Osteocyte (in vitro differentiated cells): ENCODE data around the gene C10orf90. TPM values are rescaled to one million over a fixed set of nuclear protein-coding genes. Genes with fewer than 3 reads are reported as not detected.
A peak's percentile ranks its signal among the peaks of the same experiment; 100 is the strongest.

Experiments
- DNase-seq: peaks from one replicate; pipeline ENCODE4 v3.0.0; 2021; ENCODE audit warnings: mixed read lengths; ENCODE audit not compliant: unreplicated experiment; ENCODE audit errors: extremely low spot score
- H3K27ac Mint-ChIP-seq: one replicate; pipeline ENCODE4 v1.8.0; 2021; ENCODE audit warnings: mild to moderate bottlenecking, mixed read lengths; ENCODE audit not compliant: unreplicated experiment
- H3K27me3 Mint-ChIP-seq: one replicate; pipeline ENCODE4 v1.8.0; 2021; ENCODE audit warnings: mixed read lengths; ENCODE audit not compliant: unreplicated experiment
- H3K36me3 Mint-ChIP-seq: one replicate; pipeline ENCODE4 v1.8.0; 2021; ENCODE audit warnings: mixed read lengths; ENCODE audit not compliant: unreplicated experiment
- H3K4me1 Mint-ChIP-seq: one replicate; pipeline ENCODE4 v1.8.0; 2021; ENCODE audit warnings: mixed read lengths; ENCODE audit not compliant: unreplicated experiment
- H3K4me3 Mint-ChIP-seq: one replicate; pipeline ENCODE4 v1.8.0; 2021; ENCODE audit warnings: mild to moderate bottlenecking, moderate library complexity, mixed read lengths; ENCODE audit not compliant: unreplicated experiment
- H3K9me3 Mint-ChIP-seq: one replicate; pipeline ENCODE4 v1.8.0; 2021; ENCODE audit warnings: mixed read lengths; ENCODE audit not compliant: unreplicated experiment
- CTCF ChIP-seq: fragments of 200-600 bp; sonication (generic); IDR thresholded peaks from 2 replicates; pipeline ENCODE4 v1.5.0; 2021; ENCODE audit warnings: antibody characterized with exemption, mild to moderate bottlenecking, moderate library complexity
- total RNA-seq: library from RNA; stranded (reverse); gene quantifications from 2 replicates; pipeline ENCODE4 v1.2.1, GENCODE V29; 2021

C10orf90 gene
- total RNA-seq, 1 donor from 2014 or later = not detected

GRCh38 chr10:126675656-126676438, 5.4 kb upstream of the C10orf90 start:
- Mint-ChIP-seq H3K27ac (no peak overlapping the region), H3K4me1 (no peaks in the 10 kb centered on the region), H3K27me3 (peaks cover 2% of the 10 kb centered on the region), H3K9me3 (peaks cover 8% of the 10 kb centered on the region), H3K4me3 (no peak overlapping the region), H3K36me3 (no peaks in the 10 kb centered on the region)
- no peak for DNase-seq
- TF ChIP-seq CTCF = no peak

- TF ChIP-seq CTCF = no peak
- Mint-ChIP-seq H3K27ac (no peak overlapping the region), H3K36me3 (no peaks in the 10 kb centered on the region), H3K27me3 (peaks cover 4% of the 10 kb centered on the region), H3K4me1 (no peaks in the 10 kb centered on the region), H3K9me3 (peaks cover 8% of the 10 kb centered on the region), H3K4me3 (no peak overlapping the region)
- no peak for DNase-seq
These were observed 4.4 kb upstream of the C10orf90 start for GRCh38 chr10:126674741-126675515.

GRCh38 chr10:126673565-126673964, 3.1 kb upstream of the C10orf90 start:
- H3K4me1 Mint-ChIP-seq = no peaks in the 10 kb centered on the region
- H3K9me3 Mint-ChIP-seq = peaks cover 8% of the 10 kb centered on the region
- TF ChIP-seq CTCF = no peak
- DNase-seq = peak; percentile 48
- no peak overlapping the region for H3K4me3 Mint-ChIP-seq
- peaks cover 4% of the 10 kb centered on the region for H3K27me3 Mint-ChIP-seq
- H3K27ac Mint-ChIP-seq = no peak overlapping the region
- H3K36me3 Mint-ChIP-seq = no peaks in the 10 kb centered on the region

GRCh38 chr10:126671402-126671975, 996 bp upstream of the C10orf90 start:
- Mint-ChIP-seq H3K27me3 (peaks cover 7% of the 10 kb centered on the region), H3K4me3 (no peak overlapping the region), H3K4me1 (no peaks in the 10 kb centered on the region), H3K27ac (no peak overlapping the region), H3K9me3 (peaks cover 8% of the 10 kb centered on the region), H3K36me3 (no peaks in the 10 kb centered on the region)
- TF ChIP-seq CTCF = no peak
- no peak for DNase-seq

GRCh38 chr10:126670895-126671261, 385 bp upstream of the C10orf90 start:
- peaks cover 7% of the 10 kb centered on the region for H3K27me3 Mint-ChIP-seq
- H3K4me3 Mint-ChIP-seq = no peak overlapping the region
- no peaks in the 10 kb centered on the region for H3K4me1 Mint-ChIP-seq
- H3K36me3 Mint-ChIP-seq = no peaks in the 10 kb centered on the region
- no peak for TF ChIP-seq CTCF
- peaks cover 8% of the 10 kb centered on the region for H3K9me3 Mint-ChIP-seq
- no peak overlapping the region for H3K27ac Mint-ChIP-seq
- no peak for DNase-seq
